Hepatocyte (in vitro differentiated cells): ENCODE results near the gene TCP11. TPM values are rescaled to one million over a fixed set of nuclear protein-coding genes. Genes with fewer than 3 reads are reported as not detected.

Experiments
- DNase-seq: peaks from one replicate; pipeline ENCODE4 v3.0.0-alpha.2; 2016; ENCODE audit warnings: low spot score
- H2AFZ ChIP-seq: fragments of 200-600 bp; sonication (generic); 2 replicates; pipeline ENCODE4 v1.6.0; 2016; ENCODE audit warnings: antibody characterized with exemption, mild to moderate bottlenecking
- H3K27ac ChIP-seq: fragments of 200-600 bp; sonication (generic); 2 replicates; pipeline ENCODE4 v1.5.1; 2016; ENCODE audit warnings: mild to moderate bottlenecking
- H3K27me3 ChIP-seq: fragments of 200-600 bp; sonication (generic); 2 replicates; pipeline ENCODE4 v1.6.1; 2016
- H3K36me3 ChIP-seq: fragments of 200-600 bp; sonication (generic); replicated peaks from 2 replicates; pipeline ENCODE4 v1.5.1; 2016; ENCODE audit warnings: low read depth; ENCODE audit not compliant: insufficient read depth
- H3K4me1 ChIP-seq: fragments of 200-600 bp; sonication (generic); 2 replicates; pipeline ENCODE4 v1.5.1; 2016; ENCODE audit warnings: mild to moderate bottlenecking, moderate library complexity; ENCODE audit not compliant: insufficient read depth
- H3K4me2 ChIP-seq: fragments of 200-600 bp; sonication (generic); 2 replicates; pipeline ENCODE4 v1.6.0; 2016
- H3K4me3 ChIP-seq: fragments of 200-600 bp; sonication (generic); 2 replicates; pipeline ENCODE4 v1.5.1; 2016; ENCODE audit warnings: mild to moderate bottlenecking
- H3K79me2 ChIP-seq: fragments of 200-600 bp; sonication (generic); 2 replicates; pipeline ENCODE4 v1.6.0; 2017; ENCODE audit warnings: mild to moderate bottlenecking
- H3K9me2 ChIP-seq: fragments of 200-600 bp; sonication (generic); replicated peaks from 2 replicates; pipeline ENCODE4 v1.6.0; 2017; ENCODE audit warnings: mild to moderate bottlenecking; ENCODE audit not compliant: insufficient read depth
- H3K9me3 ChIP-seq: fragments of 200-600 bp; sonication (generic); 2 replicates; pipeline ENCODE4 v1.5.1; 2016; ENCODE audit warnings: low read depth, mild to moderate bottlenecking
- H4K20me1 ChIP-seq: fragments of 200-600 bp; sonication (generic); 2 replicates; pipeline ENCODE4 v1.6.0; 2016; ENCODE audit warnings: mild to moderate bottlenecking; ENCODE audit not compliant: insufficient read depth, poor library complexity, severe bottlenecking
- EZH2 ChIP-seq: fragments of 200-600 bp; sonication (generic); IDR thresholded peaks from 2 replicates; pipeline ENCODE4 v1.6.1; 2016; ENCODE audit warnings: antibody characterized with exemption, mild to moderate bottlenecking, borderline replicate concordance
- EZH2phosphoT487 ChIP-seq: fragments of 200-600 bp; sonication (generic); IDR thresholded peaks from one replicate; pipeline ENCODE4 v1.6.1; 2018; ENCODE audit warnings: antibody characterized with exemption, mild to moderate bottlenecking, low read depth, moderate library complexity; ENCODE audit not compliant: unreplicated experiment, severe bottlenecking
- WGBS: methylation state at CpG from one replicate; pipeline ENCODE4 v1.1.6; 2016; ENCODE audit warnings: low lambda C conversion rate; ENCODE audit errors: missing lambda C conversion rate; 5-methylcytosine and 5-hydroxymethylcytosine counted together
- polyA plus RNA-seq: library from polyadenylated mRNA; unstranded; fragments of >200 nt; fragmentation: Nextera tagmentation; extraction: Ambion mirVana; gene quantifications from 2 replicates; pipeline ENCODE4 v1.2.1, GENCODE V29; 2016
- total RNA-seq: library from RNA; depleted of rRNA; stranded (reverse); fragments of >200 nt; gene quantifications from 2 replicates; pipeline ENCODE4 v1.2.3, GENCODE V29; 2014
- TF ChIP-seq, protein P1 (sequence below): fragments of 200-600 bp; sonication (generic); IDR thresholded peaks from 2 replicates; pipeline ENCODE4 v1.5.1; 2016; ENCODE audit warnings: antibody characterized with exemption, mild to moderate bottlenecking; ENCODE audit not compliant: poor library complexity

The TCP11 gene
- total and polyA plus RNA-seq, 2 experiments from 2014 or later: not detected

DNA sequence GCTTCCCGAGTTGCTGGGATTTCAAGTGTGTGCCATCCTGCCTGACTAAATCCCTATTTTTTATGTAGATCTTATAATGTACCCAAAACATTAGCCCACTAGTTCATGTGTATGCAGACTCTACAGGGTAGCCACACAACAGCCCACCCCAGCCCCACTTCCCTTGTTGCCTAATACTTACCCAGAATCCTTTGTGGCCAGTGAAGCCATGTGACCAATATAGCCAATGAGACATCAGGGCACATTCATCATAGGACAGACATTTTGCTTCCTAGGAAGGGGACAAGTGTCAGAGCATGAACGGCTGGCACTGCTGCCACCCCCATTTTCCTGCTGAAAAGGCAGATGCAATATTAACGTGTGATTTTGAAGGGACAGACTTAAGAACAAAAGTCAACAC is 36.0 kb upstream of the TCP11 start:
- H2AFZ ChIP-seq: no peak overlapping the region
- no peaks in the 10 kb centered on the region for H3K79me2 ChIP-seq
- no peaks in the 10 kb centered on the region for H3K9me2 ChIP-seq
- H4K20me1 ChIP-seq: no peaks in the 10 kb centered on the region
- no peak overlapping the region for H3K27ac ChIP-seq
- WGBS: 87% methylated on average over 3 of the region's 3 CpGs
- H3K27me3 ChIP-seq: no peaks in the 10 kb centered on the region
- no peak overlapping the region for H3K4me3 ChIP-seq
- no peak overlapping the region for H3K4me2 ChIP-seq
- H3K36me3 ChIP-seq: no peaks in the 10 kb centered on the region
- no peaks in the 10 kb centered on the region for H3K9me3 ChIP-seq
- TF ChIP-seq EZH2phosphoT487 (no peak), EZH2 (no peak)
- TF ChIP-seq, protein P1, sequence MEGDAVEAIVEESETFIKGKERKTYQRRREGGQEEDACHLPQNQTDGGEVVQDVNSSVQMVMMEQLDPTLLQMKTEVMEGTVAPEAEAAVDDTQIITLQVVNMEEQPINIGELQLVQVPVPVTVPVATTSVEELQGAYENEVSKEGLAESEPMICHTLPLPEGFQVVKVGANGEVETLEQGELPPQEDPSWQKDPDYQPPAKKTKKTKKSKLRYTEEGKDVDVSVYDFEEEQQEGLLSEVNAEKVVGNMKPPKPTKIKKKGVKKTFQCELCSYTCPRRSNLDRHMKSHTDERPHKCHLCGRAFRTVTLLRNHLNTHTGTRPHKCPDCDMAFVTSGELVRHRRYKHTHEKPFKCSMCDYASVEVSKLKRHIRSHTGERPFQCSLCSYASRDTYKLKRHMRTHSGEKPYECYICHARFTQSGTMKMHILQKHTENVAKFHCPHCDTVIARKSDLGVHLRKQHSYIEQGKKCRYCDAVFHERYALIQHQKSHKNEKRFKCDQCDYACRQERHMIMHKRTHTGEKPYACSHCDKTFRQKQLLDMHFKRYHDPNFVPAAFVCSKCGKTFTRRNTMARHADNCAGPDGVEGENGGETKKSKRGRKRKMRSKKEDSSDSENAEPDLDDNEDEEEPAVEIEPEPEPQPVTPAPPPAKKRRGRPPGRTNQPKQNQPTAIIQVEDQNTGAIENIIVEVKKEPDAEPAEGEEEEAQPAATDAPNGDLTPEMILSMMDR: no peak
- peaks cover 22% of the 10 kb centered on the region for H3K4me1 ChIP-seq
- no peak for DNase-seq

DNA sequence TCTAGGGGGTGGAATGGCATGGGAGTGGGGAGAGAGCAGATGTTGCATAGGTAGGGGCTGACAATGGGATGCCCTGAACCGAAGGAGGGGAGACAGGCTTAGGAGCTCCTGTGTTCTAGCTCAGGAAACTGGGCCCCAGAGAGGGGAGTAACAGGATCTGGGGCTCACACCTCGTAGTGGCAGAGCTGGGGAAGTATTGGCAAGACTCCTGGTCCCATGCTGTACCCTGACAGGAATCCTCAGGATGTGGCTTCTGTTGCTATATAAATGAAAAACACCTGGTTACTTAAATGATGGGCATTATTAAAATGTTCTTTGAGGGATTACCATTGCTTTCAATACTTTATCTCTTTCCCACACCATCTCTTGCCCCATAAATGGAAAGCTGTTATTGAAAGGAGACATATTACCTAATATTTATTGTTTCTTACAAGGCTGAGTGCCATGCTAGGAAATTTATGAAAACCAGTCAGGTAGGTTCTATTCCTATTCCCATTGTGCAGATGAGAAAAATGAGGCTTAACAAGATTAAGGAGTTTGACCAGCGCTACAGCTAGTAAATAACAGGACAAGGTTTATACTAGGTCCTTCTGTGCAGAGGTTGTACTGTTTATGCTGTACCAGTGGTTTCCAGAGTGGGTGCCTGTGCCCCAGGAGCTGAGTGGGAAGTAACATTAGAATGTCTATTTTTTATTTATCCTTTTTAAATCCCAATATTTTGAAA is 35.3 kb upstream of the TCP11 start:
- Histone ChIP-seq H3K9me2 (no peaks in the 10 kb centered on the region), H3K79me2 (no peaks in the 10 kb centered on the region), H3K9me3 (no peaks in the 10 kb centered on the region), H3K27me3 (no peaks in the 10 kb centered on the region), H3K36me3 (no peaks in the 10 kb centered on the region), H4K20me1 (no peaks in the 10 kb centered on the region), H3K4me2 (no peak overlapping the region), H3K4me3 (no peak overlapping the region), H3K4me1 (peaks cover 16% of the 10 kb centered on the region), H2AFZ (no peak overlapping the region), H3K27ac (no peak overlapping the region)
- no peak for DNase-seq
- WGBS: 67% methylated on average over 3 of the region's 3 CpGs
- TF ChIP-seq EZH2phosphoT487 (no peak), EZH2 (no peak)
- TF ChIP-seq, protein P1: no peak

DNA sequence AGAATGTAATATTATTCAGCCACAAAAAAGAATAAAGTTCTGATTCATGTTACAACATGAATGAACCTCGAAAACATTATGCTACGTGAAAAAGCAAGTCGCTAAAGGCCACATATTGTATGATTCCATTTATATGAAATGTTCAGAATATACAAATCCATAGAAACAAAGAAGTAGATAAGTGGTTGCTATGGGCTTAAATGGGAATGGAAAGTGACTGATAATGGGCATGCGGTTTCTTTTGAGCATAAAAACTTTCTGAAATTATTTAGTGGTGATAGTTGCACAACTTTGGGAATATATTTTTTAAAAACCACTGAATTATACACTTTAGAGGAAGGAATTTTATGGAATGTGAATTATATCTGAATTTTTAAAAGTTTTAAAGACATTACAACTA is 33.4 kb upstream of the TCP11 start:
- H3K4me2 ChIP-seq: no peak overlapping the region
- TF ChIP-seq EZH2 (no peak), EZH2phosphoT487 (no peak)
- TF ChIP-seq, protein P1: no peak
- WGBS: 92% methylated on average over 4 of the region's 4 CpGs

DNA sequence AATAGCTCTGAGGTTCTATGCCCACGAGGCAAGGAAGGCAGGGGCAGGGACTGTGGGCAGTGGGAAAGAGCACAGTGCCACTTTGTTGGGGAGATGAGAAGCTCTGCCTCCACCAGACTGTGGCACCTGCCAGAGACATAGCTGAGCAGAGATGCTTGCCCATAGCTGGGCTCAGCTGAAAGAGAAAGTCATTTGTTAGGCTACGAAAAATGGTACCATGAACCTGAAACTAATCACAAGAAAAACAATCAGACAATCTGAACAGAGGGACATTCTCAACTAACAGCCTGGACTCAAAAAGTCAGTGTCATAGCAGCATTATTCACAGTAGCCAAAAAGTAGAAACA is 32.9 kb upstream of the TCP11 start:
- Histone ChIP-seq H3K79me2 (no peaks in the 10 kb centered on the region), H3K4me3 (no peak overlapping the region), H3K9me3 (no peaks in the 10 kb centered on the region), H2AFZ (no peak overlapping the region), H3K4me2 (no peak overlapping the region), H3K4me1 (peaks cover 3% of the 10 kb centered on the region), H3K9me2 (no peaks in the 10 kb centered on the region), H3K27ac (no peak overlapping the region), H4K20me1 (no peaks in the 10 kb centered on the region), H3K36me3 (no peaks in the 10 kb centered on the region), H3K27me3 (no peaks in the 10 kb centered on the region)
- TF ChIP-seq, protein P1: no peak
- no peak for TF ChIP-seq EZH2
- no peak for TF ChIP-seq EZH2phosphoT487
- DNase-seq: no peak
- 89% methylated on average over 2 of the region's 2 CpGs for WGBS

More for the DNA sequence above, 33.4 kb upstream of the TCP11 start:
- no peaks in the 10 kb centered on the region for H3K79me2 ChIP-seq
- H3K27ac ChIP-seq: no peak overlapping the region
- H2AFZ ChIP-seq: no peak overlapping the region
- no peaks in the 10 kb centered on the region for H3K9me2 ChIP-seq
- peaks cover 7% of the 10 kb centered on the region for H3K4me1 ChIP-seq
- no peaks in the 10 kb centered on the region for H3K9me3 ChIP-seq
- H4K20me1 ChIP-seq: no peaks in the 10 kb centered on the region
- no peaks in the 10 kb centered on the region for H3K36me3 ChIP-seq
- H3K27me3 ChIP-seq: no peaks in the 10 kb centered on the region
- no peak overlapping the region for H3K4me3 ChIP-seq
- no peak for DNase-seq
